KOPT-K1 (cell line): ENCODE data around the gene POGK.
"Not testable (repeated sequence)": the region's sequence is repeated elsewhere in the genome, so short reads cannot be mapped to it uniquely, and the experiment has no call there.

Source experiments
- H3K27ac ChIP-seq: fragments of 200-600 bp; sonication (generic); 2 replicates; pipeline ENCODE4 v1.5.1; 2016; ENCODE audit warnings: antibody characterized with exemption, mild to moderate bottlenecking, low read depth, low read length; ENCODE audit not compliant: poor library complexity, severe bottlenecking
- H3K36me3 ChIP-seq: fragments of 200-600 bp; sonication (generic); 2 replicates; pipeline ENCODE4 v1.5.1; 2017; ENCODE audit warnings: antibody characterized with exemption, mild to moderate bottlenecking, low read length, moderate library complexity; ENCODE audit not compliant: insufficient read depth
- H3K9me3 ChIP-seq: fragments of 200-600 bp; sonication (generic); 2 replicates; pipeline ENCODE4 v1.5.1; 2017; ENCODE audit warnings: antibody characterized with exemption, low read length, mild to moderate bottlenecking; ENCODE audit not compliant: insufficient read depth, poor library complexity, severe bottlenecking

Gene POGK

GRCh38 chr1:166838766-166839599 is at the start of gene POGK:
POGK (plus strand) TSS chr1:166839475; CDS start chr1:166840957, 1,482 bp downstream.
- H3K9me3 ChIP-seq: no peaks in the 10 kb centered on the region
- peak within 1 kb of the TSS; percentile 81 for H3K27ac ChIP-seq
- H3K36me3 ChIP-seq: peaks cover 34% of the 10 kb centered on the region

GRCh38 chr1:166796620-166797236 is 42.5 kb upstream of the POGK start:
- no peaks in the 10 kb centered on the region for H3K36me3 ChIP-seq
- H3K9me3 ChIP-seq: no peaks in the 10 kb centered on the region
- no peak overlapping the region for H3K27ac ChIP-seq

- Histone ChIP-seq H3K9me3 (no peaks in the 10 kb centered on the region), H3K27ac (no peak overlapping the region), H3K36me3 (no peaks in the 10 kb centered on the region)
These were observed 30.3 kb upstream of the POGK start for GRCh38 chr1:166808952-166809351.

- Histone ChIP-seq H3K36me3 (no peaks in the 10 kb centered on the region), H3K27ac (no peak overlapping the region), H3K9me3 (peaks cover 16% of the 10 kb centered on the region)
These were observed 27.6 kb upstream of the POGK start for GRCh38 chr1:166811691-166812090.

GRCh38 chr1:166813508-166814223 is 25.6 kb upstream of the POGK start:
- Histone ChIP-seq H3K36me3 (no peaks in the 10 kb centered on the region), H3K27ac (no peak overlapping the region), H3K9me3 (peaks cover 19% of the 10 kb centered on the region)

- Histone ChIP-seq H3K9me3 (peaks cover 19% of the 10 kb centered on the region), H3K36me3 (no peaks in the 10 kb centered on the region), H3K27ac (no peak overlapping the region)
These were observed 24.7 kb upstream of the POGK start for GRCh38 chr1:166814611-166815010.

- Histone ChIP-seq H3K27ac (no peak overlapping the region), H3K36me3 (no peaks in the 10 kb centered on the region), H3K9me3 (peaks cover 19% of the 10 kb centered on the region)
These were observed 19.3 kb upstream of the POGK start for GRCh38 chr1:166819974-166820373.

GRCh38 chr1:166822385-166822784 is 16.9 kb upstream of the POGK start:
- no peak overlapping the region for H3K27ac ChIP-seq
- H3K9me3 ChIP-seq: no peaks in the 10 kb centered on the region
- no peaks in the 10 kb centered on the region for H3K36me3 ChIP-seq

- H3K27ac ChIP-seq: no peak overlapping the region
These were observed 11.8 kb upstream of the POGK start for GRCh38 chr1:166827426-166827825.

GRCh38 chr1:166829762-166830161 is 9.5 kb upstream of the POGK start:
- not testable (repeated sequence) for H3K27ac ChIP-seq, H3K36me3 ChIP-seq
- peaks cover 21% of the 10 kb centered on the region for H3K9me3 ChIP-seq

More at GRCh38 chr1:166827426-166827825, 11.8 kb upstream of the POGK start:
- Histone ChIP-seq H3K9me3 (peaks cover 21% of the 10 kb centered on the region), H3K36me3 (no peaks in the 10 kb centered on the region)

- Histone ChIP-seq H3K36me3 (peaks cover 12% of the 10 kb centered on the region), H3K27ac (no peak overlapping the region), H3K9me3 (no peaks in the 10 kb centered on the region)
These were observed 2.5 kb upstream of the POGK start for GRCh38 chr1:166836733-166837132.

- H3K9me3 ChIP-seq: no peaks in the 10 kb centered on the region
- peaks cover 41% of the 10 kb centered on the region for H3K36me3 ChIP-seq
- peak overlapping the region; percentile 81 for H3K27ac ChIP-seq
These were observed 479 bp downstream of the POGK start for GRCh38 chr1:166839600-166840308.

- peaks cover 50% of the 10 kb centered on the region for H3K36me3 ChIP-seq
- H3K27ac ChIP-seq: peak overlapping the region; percentile 81
- H3K9me3 ChIP-seq: no peaks in the 10 kb centered on the region
These were observed 1.3 kb downstream of the POGK start for GRCh38 chr1:166840309-166841274.

- H3K36me3 ChIP-seq: peaks cover 77% of the 10 kb centered on the region
- no peaks in the 10 kb centered on the region for H3K9me3 ChIP-seq
- H3K27ac ChIP-seq: no peak overlapping the region
These were observed 4.0 kb downstream of the POGK start for GRCh38 chr1:166843322-166843721.
